ENCODE results near the gene HMX2.

HMX2 gene

GRCh38 chr10:123143162-123143824, 4.6 kb upstream of the HMX2 start:
- peaks cover 1 to 2% of the 10 kb centered on the region in 2 donors for H3K36me3 Mint-ChIP-seq
- H3K9me3 Mint-ChIP-seq, result peaks cover 0 to 5% of the 10 kb centered on the region in 2 donors
- no peak for DNase-seq
- peak overlapping the region; percentile 38 for H3K27ac Mint-ChIP-seq
- no peak for ATAC-seq (replicated peaks)
- peak overlapping the region in 1 of 2 donors; percentile 11 for H3K4me3 Mint-ChIP-seq
- H3K4me1 Mint-ChIP-seq, result peaks cover 27 to 35% of the 10 kb centered on the region in 2 donors
- peaks cover 81 to 91% of the 10 kb centered on the region in 2 donors for H3K27me3 Mint-ChIP-seq

- Mint-ChIP-seq H3K27ac (no peak overlapping the region), H3K4me1 (peaks cover 28 to 36% of the 10 kb centered on the region in 2 donors), H3K4me3 (no peak overlapping the region), H3K9me3 (peaks cover 0 to 5% of the 10 kb centered on the region in 2 donors), H3K36me3 (peaks cover 0 to 1% of the 10 kb centered on the region in 2 donors), H3K27me3 (peaks cover 78 to 91% of the 10 kb centered on the region in 2 donors)
- DNase-seq (no peak), ATAC-seq (replicated peaks) (no peak)
Measured at GRCh38 chr10:123143825-123144168, 4.1 kb upstream of the HMX2 start.

- H3K4me3 Mint-ChIP-seq, result peak overlapping the region; percentile 20 to 58
- DNase-seq, result no peak
- peaks cover 0 to 5% of the 10 kb centered on the region in 2 donors for H3K9me3 Mint-ChIP-seq
- H3K4me1 Mint-ChIP-seq, result peaks cover 27 to 36% of the 10 kb centered on the region in 2 donors
- H3K27ac Mint-ChIP-seq, result peak overlapping the region; percentile 88
- H3K36me3 Mint-ChIP-seq, result peaks cover 0 to 5% of the 10 kb centered on the region in 2 donors
- no peak for ATAC-seq (replicated peaks)
- peaks cover 73 to 90% of the 10 kb centered on the region in 2 donors for H3K27me3 Mint-ChIP-seq
Measured at GRCh38 chr10:123144697-123145541, 3.0 kb upstream of the HMX2 start.

- Mint-ChIP-seq H3K9me3 (peaks cover 0 to 5% of the 10 kb centered on the region in 2 donors), H3K36me3 (peaks cover 0 to 5% of the 10 kb centered on the region in 2 donors), H3K27ac (peak overlapping the region; percentile 62), H3K27me3 (peaks cover 66 to 86% of the 10 kb centered on the region in 2 donors), H3K4me3 (peak overlapping the region in 1 of 2 donors; percentile 58), H3K4me1 (peaks cover 25 to 38% of the 10 kb centered on the region in 2 donors)
- DNase-seq (no peak), ATAC-seq (replicated peaks) (no peak)
Measured at GRCh38 chr10:123145542-123146012, 2.4 kb upstream of the HMX2 start.

GRCh38 chr10:123146013-123146893, 1.7 kb upstream of the HMX2 start:
- peaks cover 0 to 5% of the 10 kb centered on the region in 2 donors for H3K36me3 Mint-ChIP-seq
- peak overlapping the region in 1 of 2 donors; percentile 36 for H3K4me3 Mint-ChIP-seq
- no peak for ATAC-seq (replicated peaks)
- H3K4me1 Mint-ChIP-seq, result peaks cover 27 to 45% of the 10 kb centered on the region in 2 donors
- peak overlapping the region; percentile 69 for H3K27ac Mint-ChIP-seq
- no peak for DNase-seq
- H3K9me3 Mint-ChIP-seq, result peaks cover 0 to 5% of the 10 kb centered on the region in 2 donors
- H3K27me3 Mint-ChIP-seq, result peaks cover 61 to 83% of the 10 kb centered on the region in 2 donors

GRCh38 chr10:123146894-123147634, 872 bp upstream of the HMX2 start:
- H3K4me1 Mint-ChIP-seq, result peaks cover 30 to 47% of the 10 kb centered on the region in 2 donors
- H3K9me3 Mint-ChIP-seq, result peaks cover 0 to 3% of the 10 kb centered on the region in 2 donors
- H3K27ac Mint-ChIP-seq, result peak overlapping the region; percentile 69
- H3K4me3 Mint-ChIP-seq, result peak overlapping the region in 1 of 2 donors; percentile 36
- no peak for ATAC-seq (replicated peaks)
- DNase-seq, result no peak
- peaks cover 53 to 78% of the 10 kb centered on the region in 2 donors for H3K27me3 Mint-ChIP-seq
- peaks cover 0 to 4% of the 10 kb centered on the region in 2 donors for H3K36me3 Mint-ChIP-seq

GRCh38 chr10:123148414-123149161, 652 bp downstream of the HMX2 start:
- Mint-ChIP-seq H3K9me3 (peaks cover 0 to 2% of the 10 kb centered on the region in 2 donors), H3K27ac (peak overlapping the region; percentile 91), H3K4me3 (peak overlapping the region; percentile 68 to 83), H3K36me3 (peaks cover 0 to 3% of the 10 kb centered on the region in 2 donors), H3K4me1 (peaks cover 26 to 47% of the 10 kb centered on the region in 2 donors), H3K27me3 (peaks cover 44 to 69% of the 10 kb centered on the region in 2 donors)
- ATAC-seq (replicated peaks) (no peak), DNase-seq (no peak)

- Mint-ChIP-seq H3K36me3 (peaks cover 1 to 4% of the 10 kb centered on the region in 2 donors), H3K4me1 (peaks cover 26 to 47% of the 10 kb centered on the region in 2 donors), H3K27me3 (peaks cover 41 to 63% of the 10 kb centered on the region in 2 donors), H3K27ac (peak overlapping the region; percentile 91), H3K9me3 (peaks cover 0 to 2% of the 10 kb centered on the region in 2 donors), H3K4me3 (peak overlapping the region; percentile 68 to 83)
- ATAC-seq (replicated peaks), result no peak
- no peak for DNase-seq
Measured at GRCh38 chr10:123149162-123149567, 1.2 kb downstream of the HMX2 start.

GRCh38 chr10:123149568-123150270, 1.8 kb downstream of the HMX2 start:
- Mint-ChIP-seq H3K27ac (peak overlapping the region; percentile 91), H3K9me3 (peaks cover 0 to 2% of the 10 kb centered on the region in 2 donors), H3K4me1 (peaks cover 23 to 45% of the 10 kb centered on the region in 2 donors), H3K4me3 (peak overlapping the region; percentile 81 to 83), H3K36me3 (peaks cover 4 to 5% of the 10 kb centered on the region in 2 donors), H3K27me3 (peaks cover 35 to 57% of the 10 kb centered on the region in 2 donors)
- DNase-seq, result no peak
- ATAC-seq (replicated peaks), result no peak

- ATAC-seq (replicated peaks), result no peak
- Mint-ChIP-seq H3K4me1 (peaks cover 19 to 44% of the 10 kb centered on the region in 2 donors), H3K27ac (peak overlapping the region; percentile 65), H3K36me3 (peaks cover 6 to 9% of the 10 kb centered on the region in 2 donors), H3K9me3 (no peaks in the 10 kb centered on the region), H3K27me3 (peaks cover 28 to 50% of the 10 kb centered on the region in 2 donors), H3K4me3 (peak overlapping the region; percentile 81 to 83)
- no peak for DNase-seq
Measured at GRCh38 chr10:123150271-123150985, 2.5 kb downstream of the HMX2 start.

- DNase-seq, result no peak
- Mint-ChIP-seq H3K4me1 (peaks cover 19 to 43% of the 10 kb centered on the region in 2 donors), H3K4me3 (peak overlapping the region; percentile 57 to 58), H3K36me3 (peaks cover 9 to 12% of the 10 kb centered on the region in 2 donors), H3K9me3 (no peaks in the 10 kb centered on the region), H3K27me3 (peaks cover 23 to 43% of the 10 kb centered on the region in 2 donors), H3K27ac (peak overlapping the region; percentile 47)
- no peak for ATAC-seq (replicated peaks)
Measured at GRCh38 chr10:123150986-123151736, 3.2 kb downstream of the HMX2 start.

Measured in stimulated activated naive B cell treated with anti-CD40 and anti-IgM and Interleukin-4, amounts not matched to agents 10 μg/mL and 1 μg/mL and 100 μg/mL, for 72 hours (primary cell).